GM19324 (cell line): ENCODE data around the gene DENND2D.

Experiments
- ATAC-seq: cut with Tn5 transposase; IDR thresholded peaks from one replicate; pipeline ENCODE4 v1.9.1; 2021; ENCODE audit warnings: mild to moderate bottlenecking, moderate library complexity; ENCODE audit not compliant: unreplicated experiment, low FRiP score

DENND2D gene

GRCh38 chr1:111183308-111184069, 17.0 kb downstream of the DENND2D start:
- no peak for ATAC-seq

GRCh38 chr1:111182052-111182451, 18.4 kb downstream of the DENND2D start:
- no peak for ATAC-seq

- no peak for ATAC-seq
Measured at GRCh38 chr1:111179968-111180533, 20.4 kb downstream of the DENND2D start.

GRCh38 chr1:111176678-111177077, 23.8 kb downstream of the DENND2D start:
- no peak for ATAC-seq

GRCh38 chr1:111175349-111175748, 25.1 kb downstream of the DENND2D start:
- ATAC-seq, result no peak

GRCh38 chr1:111174070-111174469, 26.4 kb downstream of the DENND2D start:
- ATAC-seq, result no peak

GRCh38 chr1:111172463-111172862, 28.0 kb downstream of the DENND2D start:
- no peak for ATAC-seq

- no peak for ATAC-seq
Measured at GRCh38 chr1:111164151-111164550, 36.3 kb downstream of the DENND2D start.

GRCh38 chr1:111163363-111163762, 37.1 kb downstream of the DENND2D start:
- no peak for ATAC-seq

- no peak for ATAC-seq
Measured at GRCh38 chr1:111162488-111162880, 38.0 kb downstream of the DENND2D start.

GRCh38 chr1:111161843-111162487, 38.5 kb downstream of the DENND2D start:
- no peak for ATAC-seq

- ATAC-seq, result no peak
Measured at GRCh38 chr1:111157431-111157830, 43.0 kb downstream of the DENND2D start.

GRCh38 chr1:111154021-111154999, 46.1 kb downstream of the DENND2D start:
- ATAC-seq, result no peak

GRCh38 chr1:111151838-111152237, 48.6 kb downstream of the DENND2D start:
- ATAC-seq, result no peak

- ATAC-seq, result no peak
Measured at GRCh38 chr1:111148376-111148881, 52.0 kb downstream of the DENND2D start.

- no peak for ATAC-seq
Measured at GRCh38 chr1:111147948-111148347, 52.5 kb downstream of the DENND2D start.

- no peak for ATAC-seq
Measured at GRCh38 chr1:111145963-111146768, 54.3 kb downstream of the DENND2D start.

GRCh38 chr1:111145542-111145941, 54.9 kb downstream of the DENND2D start:
- no peak for ATAC-seq

GRCh38 chr1:111142356-111142975, 58.0 kb downstream of the DENND2D start:
- no peak for ATAC-seq
